H1 (cell line): Measurements from ENCODE around the gene FHAD1. TPM values are rescaled to one million over a fixed set of nuclear protein-coding genes. Genes with fewer than 3 reads are reported as not detected.

Experiments
- CTCF ChIA-PET: fragments of 300-600 bp; sonication (Branson Sonifier 250); formaldehyde crosslinking; loops from one replicate; lab custom pipeline; 2021; ENCODE audit not compliant: partially characterized antibody; lab: Charles Lee
- POLR2A ChIA-PET: fragments of 300-600 bp; sonication (Branson Sonifier 250); formaldehyde crosslinking; loops from one replicate; lab custom pipeline; 2021; ENCODE audit warnings: inconsistent platforms; ENCODE audit not compliant: partially characterized antibody; lab: Charles Lee
- DNase-seq, 2 experiments: peaks; one replicate each; pipeline versions ENCODE4 v3.0.0 to v3.0.0-alpha.2; 2010 to 2022; ENCODE audit warnings: low spot score in 2 of 2, low read depth in 1 of 2, mixed read lengths in 1 of 2
- FAIRE-seq: peaks from 2 replicates; lab custom pipeline; 2011; peaks lifted over from hg19 to GRCh38; lab: Jason Lieb, UNC
- H2AFZ ChIP-seq: 2 replicates; pipeline ENCODE4 v1.8.1; 2012; ENCODE audit warnings: low read length, inconsistent platforms
- H2AK5ac ChIP-seq: 2 replicates; pipeline ENCODE4 v1.6.1; 2013; ENCODE audit warnings: low read depth, low read length
- H2BK120ac ChIP-seq: replicated peaks from 2 replicates; pipeline ENCODE3; 2013; ENCODE audit warnings: low read depth, low read length, inconsistent platforms
- H2BK12ac ChIP-seq: 2 replicates; pipeline ENCODE4 v1.6.1; 2013; ENCODE audit warnings: low read depth, low read length
- H2BK15ac ChIP-seq: 2 replicates; pipeline ENCODE4 v1.6.1; 2013; ENCODE audit warnings: low read length
- H2BK20ac ChIP-seq: 2 replicates; pipeline ENCODE4 v1.6.1; 2013; ENCODE audit warnings: low read length
- H2BK5ac ChIP-seq: 2 replicates; pipeline ENCODE4 v1.6.1; 2013; ENCODE audit warnings: low read depth, low read length
- H3K14ac ChIP-seq: 2 replicates; pipeline ENCODE4 v1.6.1; 2013; ENCODE audit warnings: inconsistent platforms; ENCODE audit not compliant: insufficient read length
- H3K18ac ChIP-seq: 2 replicates; pipeline ENCODE4 v1.6.1; 2013; ENCODE audit warnings: low read length; ENCODE audit errors: extremely low read depth
- H3K23ac ChIP-seq: 2 replicates; pipeline ENCODE4 v1.6.1; 2013; ENCODE audit warnings: inconsistent platforms; ENCODE audit not compliant: insufficient read length
- H3K23me2 ChIP-seq: 2 replicates; pipeline ENCODE4 v1.6.1; 2013; ENCODE audit warnings: low read depth, low read length
- H3K27ac ChIP-seq: 2 replicates; pipeline ENCODE4 v1.6.1; 2011; ENCODE audit warnings: low read depth, low read length, inconsistent platforms
- H3K27me3 ChIP-seq, 4 experiments: replicated peaks in 1 of 4; 1 replicate in 1 of 4; 2 replicates in 3 of 4; pipeline versions ENCODE4 v1.6.1 to v1.8.1; 2011 to 2013; ENCODE audit warnings: low read length in 3 of 4, mild to moderate bottlenecking in 3 of 4, inconsistent platforms in 2 of 4, mixed read lengths in 2 of 4, moderate library complexity in 1 of 4; ENCODE audit not compliant: control insufficient read depth in 3 of 4, insufficient read depth in 3 of 4; ENCODE audit errors: extremely low read depth in 1 of 4
- H3K36me3 ChIP-seq, 4 experiments: 2 replicates each; pipeline versions ENCODE4 v1.6.1 to v1.8.1; 2011 to 2013; ENCODE audit warnings: mild to moderate bottlenecking in 4 of 4, low read length in 3 of 4, moderate library complexity in 2 of 4, control low read depth in 1 of 4, inconsistent platforms in 1 of 4; ENCODE audit not compliant: insufficient read depth in 4 of 4, control insufficient read depth in 2 of 4
- H3K4ac ChIP-seq: replicated peaks from 2 replicates; pipeline ENCODE3; 2013; ENCODE audit warnings: low read length, low read depth, mixed read lengths, inconsistent platforms; ENCODE audit not compliant: insufficient read length
- H3K4me1 ChIP-seq, 4 experiments: replicated peaks in 1 of 4; 1 replicate in 1 of 4; 2 replicates in 3 of 4; pipeline versions ENCODE4 v1.6.1 to v1.8.1; 2011 to 2013; ENCODE audit warnings: low read length in 3 of 4, inconsistent platforms in 2 of 4, mixed read lengths in 1 of 4; ENCODE audit not compliant: insufficient read depth in 4 of 4, control insufficient read depth in 3 of 4
- H3K4me2 ChIP-seq, 2 experiments: 2 replicates each; pipeline versions ENCODE4 v1.6.1 to v1.8.1; 2011 to 2013; ENCODE audit warnings: low read depth in 2 of 2, low read length in 2 of 2, control low read depth in 1 of 2, inconsistent platforms in 1 of 2, mild to moderate bottlenecking in 1 of 2; ENCODE audit not compliant: insufficient read depth in 1 of 2
- H3K4me3 ChIP-seq, 4 experiments: fragments of 200-600, 300-600 bp in 1 of 4; sonication (generic), shearing (Covaris generic), sonication (Bioruptor Twin) in 1 of 4; 2 replicates each; pipeline versions ENCODE4 v1.5.1 to v1.8.1; 2011 to 2016; ENCODE audit warnings: low read length in 4 of 4, low read depth in 3 of 4, control low read depth in 2 of 4, inconsistent platforms in 2 of 4, mild to moderate bottlenecking in 2 of 4, mixed read lengths in 1 of 4, moderate library complexity in 1 of 4; ENCODE audit not compliant: insufficient read depth in 2 of 4; ENCODE audit errors: extremely low read depth in 1 of 4
- H3K56ac ChIP-seq: replicated peaks from 2 replicates; pipeline ENCODE3; 2013; ENCODE audit warnings: low read depth, mild to moderate bottlenecking, mixed read lengths, low read length, inconsistent platforms; ENCODE audit not compliant: insufficient read length
- H3K79me1 ChIP-seq: 2 replicates; pipeline ENCODE4 v1.6.1; 2013; ENCODE audit warnings: low read depth, low read length, control low read depth
- H3K79me2 ChIP-seq, 2 experiments: 2 replicates each; pipeline versions ENCODE4 v1.6.1 to v1.8.1; 2012 to 2013; ENCODE audit warnings: low read length in 2 of 2, mild to moderate bottlenecking in 2 of 2, inconsistent platforms in 1 of 2; ENCODE audit not compliant: insufficient read depth in 2 of 2, control insufficient read depth in 1 of 2
- H3K9ac ChIP-seq, 4 experiments: replicated peaks in 1 of 4; 1 replicate in 1 of 4; 2 replicates in 3 of 4; pipeline versions ENCODE4 v1.6.1 to v1.8.1; 2011 to 2013; ENCODE audit warnings: low read depth in 3 of 4, low read length in 3 of 4, control low read depth in 2 of 4, mild to moderate bottlenecking in 2 of 4, moderate library complexity in 2 of 4, inconsistent platforms in 1 of 4; ENCODE audit errors: extremely low read depth in 1 of 4
- H3K9me3 ChIP-seq, 2 experiments: 2 replicates each; pipeline versions ENCODE4 v1.6.1 to v1.8.1; 2012 to 2013; ENCODE audit warnings: mild to moderate bottlenecking in 2 of 2, moderate library complexity in 2 of 2, control low read depth in 1 of 2, inconsistent platforms in 1 of 2, low read depth in 1 of 2, low read length in 1 of 2, mixed read lengths in 1 of 2; ENCODE audit not compliant: insufficient read depth in 2 of 2
- H4K20me1 ChIP-seq, 2 experiments: replicated peaks in 1 of 2; 2 replicates each; pipeline versions ENCODE3 to v1.8.1; 2011 to 2013; ENCODE audit warnings: inconsistent platforms in 2 of 2, low read length in 2 of 2, mild to moderate bottlenecking in 1 of 2; ENCODE audit not compliant: insufficient read depth in 2 of 2, control insufficient read depth in 1 of 2
- H4K5ac ChIP-seq: 2 replicates; pipeline ENCODE4 v1.6.1; 2013; ENCODE audit warnings: low read length, low read depth, mixed read lengths, inconsistent platforms; ENCODE audit not compliant: insufficient read length
- H4K8ac ChIP-seq: 2 replicates; pipeline ENCODE4 v1.8.0; 2013; ENCODE audit warnings: mild to moderate bottlenecking, moderate library complexity, low read length, inconsistent platforms; ENCODE audit not compliant: insufficient read depth; ENCODE audit errors: extremely low read depth
- H4K91ac ChIP-seq: replicated peaks from 2 replicates; pipeline ENCODE3; 2013; ENCODE audit warnings: low read length, mixed read lengths, inconsistent platforms; ENCODE audit not compliant: insufficient read length
- CREB1 ChIP-seq: IDR thresholded peaks from 2 replicates; pipeline ENCODE4 v1.6.1; 2012; ENCODE audit warnings: inconsistent platforms
- EP300 ChIP-seq, 2 experiments: IDR thresholded peaks; 1 replicate in 1 of 2; 2 replicates in 1 of 2; pipeline ENCODE4 v1.6.1; 2011 to 2012; ENCODE audit warnings: low read depth in 2 of 2, low read length in 2 of 2, mild to moderate bottlenecking in 2 of 2, borderline replicate concordance in 1 of 2, inconsistent platforms in 1 of 2, moderate library complexity in 1 of 2
- JUND ChIP-seq: IDR thresholded peaks from 2 replicates; pipeline ENCODE4 v1.6.1; 2011; ENCODE audit warnings: mild to moderate bottlenecking, improper control_type of control experiment, low read length
- RFX5 ChIP-seq: IDR thresholded peaks from 2 replicates; pipeline ENCODE4 v1.6.1; 2011; ENCODE audit warnings: low read depth, low read length, improper control_type of control experiment, borderline replicate concordance
- SP4 ChIP-seq: IDR thresholded peaks from 2 replicates; pipeline ENCODE4 v1.6.1; 2012; ENCODE audit warnings: low read length, inconsistent platforms
- TEAD4 ChIP-seq: IDR thresholded peaks from 2 replicates; pipeline ENCODE4 v1.6.1; 2012; ENCODE audit warnings: low read depth, low read length, inconsistent platforms, mixed read lengths
- WGBS, 2 experiments: shearing (Covaris generic) in 1 of 2; methylation state at CpG; one replicate each; pipeline versions ENCODE4 v1.1.6 to v1.1.7; 2013 to 2015; ENCODE audit warnings: low lambda C conversion rate in 2 of 2, mixed read lengths in 2 of 2, inconsistent platforms in 1 of 2, low coverage in 1 of 2, missing lambda C conversion rate in 1 of 2; ENCODE audit not compliant: insufficient replicate concordance in 2 of 2, insufficient coverage in 1 of 2, insufficient read length in 1 of 2; ENCODE audit errors: extremely low coverage in 1 of 2, missing lambda C conversion rate in 1 of 2; 5-methylcytosine and 5-hydroxymethylcytosine counted together
- polyA plus RNA-seq, 7 experiments: library from polyadenylated mRNA; depleted of rRNA in 3 of 7; stranded (reverse) in 5 of 7; unstranded in 2 of 7; fragments of >200 nt in 5 of 7; fragments of 200-250 nt in 2 of 7; gene quantifications; 1 replicate in 5 of 7; 2 replicates in 1 of 7; 4 replicates in 1 of 7; pipeline versions ENCODE4 v1.2.1 to v1.2.3, GENCODE V29; 2011 to 2013; ENCODE audit warnings: missing spikeins in 2 of 7, mixed read lengths in 2 of 7
- total RNA-seq: library from RNA; stranded (reverse); fragmentation: NEBNext Ultra II Directional; extraction: Animal tissue kit (Norgen Biotek cat#: 25700); gene quantifications from 2 replicates; pipeline ENCODE4 v1.2.1, GENCODE V29; 2021
- TF ChIP-seq, protein P1 (sequence below), 3 experiments: IDR thresholded peaks; 1 replicate in 2 of 3; 2 replicates in 1 of 3; pipeline versions ENCODE4 v1.5.1 to v1.6.1; 2011; ENCODE audit warnings: low read length in 3 of 3, mild to moderate bottlenecking in 3 of 3, inconsistent platforms in 2 of 3, low read depth in 1 of 3, moderate library complexity in 1 of 3; ENCODE audit not compliant: insufficient read depth in 1 of 3; ENCODE audit errors: control extremely low read depth in 1 of 3
- TF ChIP-seq, protein P2 (sequence below): IDR thresholded peaks from 2 replicates; pipeline ENCODE4 v1.6.1; 2012; ENCODE audit warnings: low read length, inconsistent platforms

Gene FHAD1
- total and polyA plus RNA-seq, 2 of the 8 experiments (the other 6 are each of a cell fraction or from before 2014, with no cell fraction given) = 0.39 to 0.69 TPM

DNA sequence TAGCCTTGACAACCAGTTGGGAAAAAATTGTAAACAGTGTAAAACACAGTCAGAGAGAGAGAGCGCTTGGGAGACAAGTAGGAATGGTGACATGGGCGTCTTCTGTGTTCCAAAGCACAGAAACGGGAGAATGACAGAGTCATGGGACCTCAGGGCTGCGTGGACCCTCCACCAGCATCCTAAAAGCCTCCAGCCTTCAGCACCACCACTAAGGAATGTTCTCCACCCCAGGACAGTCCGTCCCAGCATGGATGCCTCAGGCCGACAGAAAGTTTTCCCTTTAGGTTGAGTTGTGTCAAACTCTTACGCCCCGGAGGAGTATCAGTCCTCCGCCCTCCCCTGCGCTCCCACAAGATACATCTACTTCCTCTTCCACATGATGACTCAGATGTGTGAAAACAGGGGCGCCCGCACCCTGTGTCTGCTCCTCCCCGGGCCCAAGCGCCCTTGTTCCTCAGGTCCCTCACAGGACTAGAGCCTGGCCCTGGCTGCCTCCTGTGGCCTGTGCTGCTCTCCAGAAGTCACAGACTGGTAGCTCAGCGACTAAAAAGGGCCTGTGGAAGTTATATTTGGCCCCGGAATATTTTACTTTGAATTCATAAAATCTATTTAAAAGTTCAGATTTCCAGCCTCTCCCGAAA lies 98.8 kb downstream of the FHAD1 start:
- H3K27ac ChIP-seq = no peak overlapping the region
- H3K4ac ChIP-seq = no peak overlapping the region
- no peak overlapping the region for H4K91ac ChIP-seq
- no peak overlapping the region for H4K5ac ChIP-seq
- no peak overlapping the region for H2AK5ac ChIP-seq
- POLR2A ChIA-PET = interaction anchor here (1.3 kb wide), 1 partner anchor 163 kb away, joined by 3 read pairs; no protein-coding TSS in a partner anchor
- no peak overlapping the region for H2BK5ac ChIP-seq
- no peak overlapping the region for H3K4me2 ChIP-seq
- CTCF ChIA-PET = interaction anchor here (1.2 to 1.8 kb wide), 3 partner anchors 16 to 23 kb away, joined by 3 to 4 read pairs (median 4); no protein-coding TSS in a partner anchor
- H3K9ac ChIP-seq = no peak overlapping the region
- no peaks in the 10 kb centered on the region for H3K27me3 ChIP-seq
- no peaks in the 10 kb centered on the region for H3K79me2 ChIP-seq
- DNase-seq (no peak), FAIRE-seq (no peak)
- H3K4me1 ChIP-seq = no peaks in the 10 kb centered on the region; a peak in 1 of 7 replicates
- no peak overlapping the region for H2AFZ ChIP-seq
- no peaks in the 10 kb centered on the region for H4K20me1 ChIP-seq
- H2BK15ac ChIP-seq = no peak overlapping the region
- H3K23me2 ChIP-seq = no peaks in the 10 kb centered on the region
- 92% methylated on average over 17 of the region's 17 CpGs; no CpG with 5 or more reads in 1 of the 2 experiments for WGBS, 2 experiments
- H3K4me3 ChIP-seq = no peak overlapping the region
- H2BK12ac ChIP-seq = no peak overlapping the region
- H3K18ac ChIP-seq = no peak overlapping the region
- no peaks in the 10 kb centered on the region for H3K9me3 ChIP-seq
- no peaks in the 10 kb centered on the region for H3K79me1 ChIP-seq
- no peak overlapping the region for H2BK20ac ChIP-seq
- no peak overlapping the region for H3K23ac ChIP-seq
- H3K14ac ChIP-seq = no peak overlapping the region
- H3K56ac ChIP-seq = no peak overlapping the region
- no peak overlapping the region for H4K8ac ChIP-seq
- H2BK120ac ChIP-seq = no peak overlapping the region
- no peaks in the 10 kb centered on the region for H3K36me3 ChIP-seq
- TF ChIP-seq RFX5 (no peak), SP4 (no peak), JUND (no peak), TEAD4 (no peak), EP300 (IDR thresholded peaks at IDR 0.05; ENCODE audit: borderline replicate concordance in 1 of 2, low read depth in 2 of 2, low read length in 2 of 2) (no peak), CREB1 (no peak)
- TF ChIP-seq, protein P1, sequence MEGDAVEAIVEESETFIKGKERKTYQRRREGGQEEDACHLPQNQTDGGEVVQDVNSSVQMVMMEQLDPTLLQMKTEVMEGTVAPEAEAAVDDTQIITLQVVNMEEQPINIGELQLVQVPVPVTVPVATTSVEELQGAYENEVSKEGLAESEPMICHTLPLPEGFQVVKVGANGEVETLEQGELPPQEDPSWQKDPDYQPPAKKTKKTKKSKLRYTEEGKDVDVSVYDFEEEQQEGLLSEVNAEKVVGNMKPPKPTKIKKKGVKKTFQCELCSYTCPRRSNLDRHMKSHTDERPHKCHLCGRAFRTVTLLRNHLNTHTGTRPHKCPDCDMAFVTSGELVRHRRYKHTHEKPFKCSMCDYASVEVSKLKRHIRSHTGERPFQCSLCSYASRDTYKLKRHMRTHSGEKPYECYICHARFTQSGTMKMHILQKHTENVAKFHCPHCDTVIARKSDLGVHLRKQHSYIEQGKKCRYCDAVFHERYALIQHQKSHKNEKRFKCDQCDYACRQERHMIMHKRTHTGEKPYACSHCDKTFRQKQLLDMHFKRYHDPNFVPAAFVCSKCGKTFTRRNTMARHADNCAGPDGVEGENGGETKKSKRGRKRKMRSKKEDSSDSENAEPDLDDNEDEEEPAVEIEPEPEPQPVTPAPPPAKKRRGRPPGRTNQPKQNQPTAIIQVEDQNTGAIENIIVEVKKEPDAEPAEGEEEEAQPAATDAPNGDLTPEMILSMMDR (IDR thresholded peaks at IDR 0.05; ENCODE audit: control extremely low read depth in 1 of 3, insufficient read depth in 1 of 3, low read depth in 1 of 3, low read length in 3 of 3) = no peak
- TF ChIP-seq, protein P2, sequence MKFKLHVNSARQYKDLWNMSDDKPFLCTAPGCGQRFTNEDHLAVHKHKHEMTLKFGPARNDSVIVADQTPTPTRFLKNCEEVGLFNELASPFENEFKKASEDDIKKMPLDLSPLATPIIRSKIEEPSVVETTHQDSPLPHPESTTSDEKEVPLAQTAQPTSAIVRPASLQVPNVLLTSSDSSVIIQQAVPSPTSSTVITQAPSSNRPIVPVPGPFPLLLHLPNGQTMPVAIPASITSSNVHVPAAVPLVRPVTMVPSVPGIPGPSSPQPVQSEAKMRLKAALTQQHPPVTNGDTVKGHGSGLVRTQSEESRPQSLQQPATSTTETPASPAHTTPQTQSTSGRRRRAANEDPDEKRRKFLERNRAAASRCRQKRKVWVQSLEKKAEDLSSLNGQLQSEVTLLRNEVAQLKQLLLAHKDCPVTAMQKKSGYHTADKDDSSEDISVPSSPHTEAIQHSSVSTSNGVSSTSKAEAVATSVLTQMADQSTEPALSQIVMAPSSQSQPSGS = no peak
